GM10266 (cell line): ENCODE measurements around the gene CDC42BPA.
"Not testable (repeated sequence)": the region's sequence is repeated elsewhere in the genome, so short reads cannot be mapped to it uniquely, and the experiment has no call there.

Experiments used
- DNase-seq: peaks from one replicate; pipeline ENCODE4 v3.0.0; 2012; ENCODE audit errors: extremely low spot score
- CTCF ChIP-seq: IDR thresholded peaks from 2 replicates; pipeline ENCODE4 v1.5.1; 2012; ENCODE audit warnings: mild to moderate bottlenecking, low read depth; ENCODE audit not compliant: control insufficient read depth, insufficient read depth; ENCODE audit errors: missing control alignments

Gene CDC42BPA

GRCh38 chr1:227003165-227003564 is 315.1 kb downstream of the CDC42BPA start:
- TF ChIP-seq CTCF, result no peak

GRCh38 chr1:227002531-227003049 is 315.7 kb downstream of the CDC42BPA start:
- DNase-seq, result no peak
- TF ChIP-seq CTCF, result no peak

More at GRCh38 chr1:227003165-227003564, 315.1 kb downstream of the CDC42BPA start:
- DNase-seq, result no peak

- not testable (repeated sequence) for DNase-seq
Measured at GRCh38 chr1:226999579-226999978, 318.7 kb downstream of the CDC42BPA start.

- peak; percentile 55 for DNase-seq
- no peak for TF ChIP-seq CTCF
Measured at GRCh38 chr1:226995365-226996332, 322.6 kb downstream of the CDC42BPA start.

- DNase-seq, result no peak
Measured at GRCh38 chr1:226994586-226995364, 323.5 kb downstream of the CDC42BPA start.

GRCh38 chr1:226993814-226994585 is 324.3 kb downstream of the CDC42BPA start:
- DNase-seq, result no peak
- no peak for TF ChIP-seq CTCF

More at GRCh38 chr1:226994586-226995364, 323.5 kb downstream of the CDC42BPA start:
- TF ChIP-seq CTCF, result no peak

- no peak for DNase-seq
- no peak for TF ChIP-seq CTCF
Measured at GRCh38 chr1:226991920-226992319, 326.4 kb downstream of the CDC42BPA start.
